Renal cortical epithelial cell (primary cell): ENCODE results near the gene NTM. TPM values are rescaled to one million over a fixed set of nuclear protein-coding genes. Genes with fewer than 3 reads are reported as not detected.

ENCODE experiments used
- DNase-seq: peaks from one replicate; pipeline ENCODE4 v3.0.0-alpha.2; 2011; ENCODE audit warnings: low read depth
- total RNA-seq: library from RNA; depleted of rRNA; stranded (reverse); fragments of >200 nt; gene quantifications from 2 replicates; pipeline ENCODE4 v1.2.3, GENCODE V29; 2014

NTM gene
- total RNA-seq, 1 donor from 2014 or later: 0.85 TPM

DNA sequence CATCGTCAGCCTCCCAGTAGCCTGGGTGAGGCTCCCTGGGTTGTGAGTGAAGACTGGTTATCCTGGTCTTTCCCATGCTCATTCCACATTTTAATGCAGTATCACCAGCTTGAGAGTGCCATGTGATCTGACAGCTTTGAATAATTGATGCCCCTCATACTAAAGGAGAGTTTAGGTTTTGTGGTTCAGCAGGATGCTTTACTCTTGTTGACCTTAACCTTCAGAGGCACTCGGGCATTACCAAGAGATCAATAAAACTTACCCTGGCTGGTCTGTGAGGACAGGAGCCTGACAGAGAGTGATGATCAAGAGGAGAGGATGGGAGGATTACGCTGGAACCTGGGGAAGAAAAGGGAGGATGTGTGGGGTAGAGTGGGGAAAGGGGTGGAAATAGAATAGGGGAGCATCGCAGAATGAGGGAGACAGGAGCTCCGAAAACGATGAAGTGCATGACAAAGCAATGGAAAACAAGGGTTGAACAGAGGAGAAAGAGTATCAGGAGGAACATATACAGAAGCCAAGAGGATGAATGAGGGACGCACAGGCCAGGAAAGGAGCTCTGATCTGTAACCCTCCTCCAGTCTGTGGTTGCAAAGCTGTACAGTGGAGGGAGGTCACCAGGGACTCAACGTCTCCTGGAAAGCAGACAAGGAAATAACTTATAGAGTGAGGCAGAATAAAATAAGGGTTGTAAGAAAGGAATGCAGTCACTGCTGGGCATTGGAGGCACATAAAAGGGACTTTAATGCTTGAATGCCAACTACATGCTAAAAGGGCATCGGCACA is 594.5 kb downstream of the NTM start:
- no peak for DNase-seq

DNA sequence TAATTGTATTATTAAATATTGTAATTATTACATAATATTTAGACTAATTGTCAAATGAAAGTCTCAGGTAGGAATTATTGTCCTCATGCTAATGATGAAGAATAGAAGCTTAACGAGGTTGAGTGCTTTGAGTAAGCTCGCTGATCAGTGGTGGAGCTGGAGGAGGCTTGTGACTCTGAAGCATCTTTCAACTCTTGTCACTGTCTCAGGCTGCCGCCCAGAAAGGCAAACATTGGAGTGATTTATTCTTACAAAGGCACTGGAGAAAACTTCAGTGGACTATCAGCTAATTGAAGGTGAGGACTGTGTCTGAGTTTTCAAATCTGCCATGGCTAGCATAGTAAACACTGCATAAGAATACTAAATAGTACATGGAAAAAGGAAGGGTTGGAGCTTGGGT is 595.1 kb downstream of the NTM start:
- no peak for DNase-seq

DNA sequence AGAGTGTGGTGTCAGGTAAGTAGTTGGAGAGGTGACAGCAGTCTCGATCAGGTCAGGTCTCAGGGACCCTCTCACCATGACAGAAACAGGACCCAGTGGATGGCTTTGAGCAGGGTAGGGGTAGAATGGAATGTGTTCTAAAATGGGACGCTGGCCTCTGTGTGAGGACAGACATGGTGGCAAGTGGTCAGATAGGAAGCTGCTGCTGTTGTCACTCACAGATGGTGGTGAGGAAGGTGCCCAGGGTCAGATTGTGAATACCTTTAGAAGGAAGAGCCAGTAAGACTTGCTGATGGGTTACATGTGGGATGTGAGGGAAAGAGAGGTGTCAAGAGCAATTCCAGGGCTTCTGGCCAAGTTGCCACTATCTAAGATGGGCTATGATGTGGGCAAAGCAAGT is 596.3 kb downstream of the NTM start:
- no peak for DNase-seq

DNA sequence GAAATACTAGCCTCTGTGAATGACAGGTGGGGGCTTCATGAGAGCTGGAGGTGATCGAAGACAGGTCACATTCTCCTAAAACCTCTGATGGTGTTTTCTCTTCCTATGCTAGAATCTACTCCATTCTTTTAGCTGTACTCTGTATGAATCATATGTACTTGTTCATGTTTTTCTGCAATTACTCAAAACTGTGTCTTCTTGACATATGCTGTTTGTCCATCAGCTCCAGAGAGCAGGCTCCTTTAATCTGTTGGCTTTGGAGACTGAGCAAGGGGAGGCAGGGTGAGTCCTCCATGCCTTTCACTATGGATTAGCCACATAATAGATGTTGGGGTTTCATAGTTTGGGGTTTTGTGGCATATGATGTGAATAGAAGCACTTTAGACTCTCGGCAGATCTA is 598.8 kb downstream of the NTM start:
- DNase-seq: no peak

DNA sequence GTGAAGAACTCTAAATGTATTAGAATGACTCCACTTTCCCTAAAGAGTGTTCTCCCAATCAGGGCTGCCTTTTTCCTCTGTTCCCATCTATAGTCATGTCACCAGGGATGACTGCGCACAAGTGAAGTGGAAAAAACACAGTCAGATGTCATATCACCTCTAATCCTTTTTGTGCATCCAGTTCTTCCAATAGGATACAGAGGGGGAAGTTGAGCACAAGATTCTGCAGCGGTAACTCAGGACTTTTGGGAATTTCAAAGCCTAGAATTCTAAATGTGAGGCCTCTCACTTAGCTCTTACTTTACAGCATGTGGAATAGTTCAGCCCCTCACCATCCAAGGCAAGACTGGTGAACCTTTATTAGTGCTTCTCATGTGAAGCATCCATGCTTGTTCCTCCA is 602.6 kb downstream of the NTM start:
- DNase-seq: no peak

DNA sequence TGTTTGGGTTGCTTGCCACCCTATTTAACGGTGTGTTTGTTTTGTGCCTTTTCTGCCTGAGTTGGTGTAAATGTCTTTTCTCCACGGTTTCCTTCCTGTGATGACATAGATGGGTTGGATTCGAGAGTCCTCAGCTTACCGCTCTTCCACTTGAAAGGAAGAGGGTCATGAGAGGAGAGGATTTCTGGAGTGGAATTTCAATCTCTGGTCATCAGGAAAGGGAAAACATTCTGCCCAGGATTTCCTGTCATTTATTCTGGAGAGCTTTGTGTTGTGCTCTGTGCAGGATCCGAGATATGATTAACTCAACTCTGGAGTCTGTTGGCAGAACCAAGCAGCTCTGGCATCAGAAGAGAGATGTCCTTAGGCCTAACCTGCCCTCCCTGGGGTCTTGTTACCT is 605.2 kb downstream of the NTM start:
- no peak for DNase-seq

DNA sequence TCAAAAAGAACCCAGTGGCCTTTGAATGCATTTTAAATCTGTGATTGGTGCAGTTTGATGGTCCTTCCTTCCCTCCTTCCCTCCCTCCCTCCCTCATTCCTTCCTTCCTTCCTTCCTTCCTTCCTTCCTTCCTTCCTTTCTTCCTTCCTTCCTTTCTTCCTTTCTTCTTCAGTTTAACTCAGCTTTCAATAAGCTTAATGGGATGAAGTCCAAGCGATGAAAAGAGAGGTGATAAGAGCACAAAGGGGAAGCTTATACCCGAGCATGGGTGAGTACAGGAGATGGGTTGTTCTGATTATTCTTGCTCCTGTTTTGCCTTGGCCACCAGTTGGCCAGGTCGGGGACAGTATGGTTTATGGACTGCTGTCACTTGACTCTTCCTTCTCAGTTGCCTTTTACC is 605.6 kb downstream of the NTM start:
- DNase-seq: no peak

DNA sequence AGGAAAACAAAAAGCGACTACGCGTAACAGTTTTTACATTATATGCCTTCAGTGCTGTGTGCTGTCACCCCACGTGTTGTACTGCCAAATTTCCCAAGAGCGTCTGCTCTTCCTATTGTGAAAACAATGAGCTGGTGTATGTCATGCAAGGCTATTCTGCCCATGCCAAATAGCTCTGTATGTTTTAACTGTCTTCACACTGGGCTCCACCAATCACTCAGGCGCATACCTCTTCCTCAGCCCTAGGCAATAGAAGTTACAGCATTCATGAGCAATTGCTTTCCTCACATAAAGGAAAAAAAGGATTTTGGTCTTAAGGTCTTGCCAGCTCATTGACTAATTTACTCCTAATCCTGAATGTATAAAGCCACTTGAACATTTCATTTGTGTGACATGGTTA is 606.8 kb downstream of the NTM start:
- peak; percentile 81 for DNase-seq

DNA sequence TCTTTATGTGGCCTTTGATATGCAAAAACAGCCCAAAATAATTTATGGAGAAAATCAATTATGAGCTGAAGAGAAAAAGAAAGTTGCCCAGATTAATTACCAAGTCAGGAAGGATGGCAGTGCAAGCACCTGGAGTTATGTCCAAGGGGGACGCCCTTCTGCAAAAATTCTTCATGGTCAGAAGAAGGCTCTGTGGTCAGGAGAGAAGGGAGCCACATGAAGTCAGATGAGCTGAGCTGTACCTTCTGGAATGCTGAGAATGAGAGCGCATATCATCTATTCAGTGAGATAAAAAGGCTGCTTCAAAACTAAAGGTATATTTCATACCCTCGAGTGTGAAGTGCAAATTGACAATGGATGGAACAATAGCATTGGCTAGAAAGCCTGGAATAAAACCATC is 607.4 kb downstream of the NTM start:
- DNase-seq: peak; percentile 75

DNA sequence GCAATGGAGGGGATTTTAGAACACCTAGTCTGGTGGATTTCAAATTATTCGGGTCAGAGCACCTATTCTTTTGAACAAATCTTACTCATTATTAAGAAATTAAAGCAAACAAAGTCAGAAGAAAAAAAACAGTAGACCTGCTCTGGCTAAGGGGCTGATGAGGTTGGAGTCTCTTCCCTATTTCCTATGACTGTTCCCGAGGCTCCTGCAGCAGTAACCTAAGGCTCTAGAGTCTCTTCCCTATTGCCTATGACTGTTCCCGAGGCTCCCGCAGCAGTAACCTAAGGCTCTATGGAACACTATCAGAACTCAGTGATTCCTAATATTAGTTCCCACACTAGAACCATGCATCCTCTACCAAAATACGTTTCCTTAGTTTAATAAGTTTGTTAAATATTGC is 607.9 kb downstream of the NTM start:
- no peak for DNase-seq

DNA sequence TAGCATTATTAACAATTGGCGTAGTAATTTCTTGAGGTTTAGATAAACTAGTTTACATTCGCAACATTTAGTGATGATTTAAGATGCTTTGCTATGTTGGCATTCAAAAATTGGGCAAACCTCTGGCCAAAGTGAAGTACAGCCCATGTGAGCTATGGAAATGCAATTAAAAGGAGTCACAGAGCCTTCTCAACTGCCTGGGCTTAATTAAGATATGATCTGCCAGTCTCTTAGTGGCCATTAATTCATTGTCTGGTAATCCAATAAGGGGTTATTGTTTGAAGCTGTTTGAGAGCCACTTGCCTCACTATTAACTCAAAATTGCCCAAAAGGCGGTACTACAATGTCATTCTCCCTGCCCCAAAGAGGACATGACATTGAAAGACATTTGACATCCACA is 608.9 kb downstream of the NTM start:
- DNase-seq: no peak

DNA sequence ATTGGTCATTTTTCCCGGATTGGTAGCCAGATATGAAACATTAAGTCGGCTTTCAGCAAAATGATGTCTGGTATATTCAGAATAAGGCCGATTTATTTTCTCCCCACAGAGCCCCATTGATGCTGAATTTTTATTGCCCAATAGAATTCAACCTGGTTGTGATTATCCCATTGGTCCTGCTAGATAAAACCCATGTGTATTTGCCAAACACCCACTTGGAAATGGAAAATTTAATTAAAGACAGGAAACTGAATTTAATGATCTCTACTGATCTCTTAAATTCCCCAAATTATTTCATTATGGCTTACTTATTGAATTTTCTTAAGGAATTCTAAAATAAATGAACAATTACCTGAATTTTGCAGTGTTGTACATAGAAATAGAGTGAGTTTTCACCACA is 609.8 kb downstream of the NTM start:
- DNase-seq: no peak

DNA sequence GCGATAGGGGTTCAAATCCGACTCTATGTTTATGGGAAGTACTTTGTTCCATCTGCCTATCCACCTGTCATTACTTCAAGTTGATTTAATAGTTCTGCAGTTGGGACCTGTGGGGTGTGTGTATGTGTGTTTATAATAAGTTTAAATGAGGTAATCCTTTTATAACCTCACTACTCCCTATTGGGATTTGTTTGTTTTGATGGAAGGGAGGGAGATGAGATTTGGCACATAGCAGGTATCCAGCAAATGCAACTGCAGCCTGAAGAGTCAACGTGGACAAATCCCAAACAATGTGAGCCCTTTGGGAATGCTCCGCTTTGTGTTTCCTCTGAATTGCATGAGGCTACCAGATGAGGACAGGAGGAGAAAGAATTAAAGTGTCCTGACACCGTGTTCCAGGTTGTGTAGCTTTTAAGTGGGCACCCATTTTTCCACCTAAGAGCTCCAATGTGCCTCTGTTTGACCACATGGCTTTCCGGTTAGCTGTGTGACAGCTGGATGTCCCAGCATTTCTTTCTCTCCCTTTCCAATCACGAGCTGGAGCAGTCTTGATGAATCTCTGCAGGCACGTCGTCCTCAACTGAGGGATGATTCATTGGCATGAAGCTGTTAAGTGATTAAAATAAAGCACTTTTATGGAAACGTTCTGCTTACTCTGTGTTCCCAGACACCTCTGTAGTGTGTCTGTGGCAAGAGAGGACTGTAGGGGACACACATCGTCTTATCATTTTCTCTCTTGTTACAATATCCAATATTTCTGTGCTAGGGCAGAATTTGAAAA is 610.7 kb downstream of the NTM start:
- DNase-seq: no peak

DNA sequence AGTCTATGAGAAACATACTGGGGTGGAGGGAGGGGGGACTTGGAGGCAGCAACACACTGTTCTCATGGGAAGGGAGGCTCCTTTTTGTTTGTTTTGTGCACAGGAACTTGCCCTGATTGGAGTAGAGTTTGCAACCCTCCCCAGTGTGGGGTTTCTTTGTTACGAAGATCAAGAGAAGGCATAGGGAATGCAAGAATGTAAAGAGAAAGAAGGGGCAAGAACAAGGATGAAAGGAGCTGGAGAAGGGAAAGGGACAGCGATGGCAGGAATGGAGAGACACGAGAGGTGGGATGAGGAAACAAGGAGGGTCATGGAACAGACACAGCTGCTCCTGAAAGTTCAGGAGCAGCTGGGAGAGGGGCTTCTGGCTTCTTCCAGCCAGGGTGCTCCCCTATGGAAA is 611.7 kb downstream of the NTM start:
- no peak for DNase-seq

DNA sequence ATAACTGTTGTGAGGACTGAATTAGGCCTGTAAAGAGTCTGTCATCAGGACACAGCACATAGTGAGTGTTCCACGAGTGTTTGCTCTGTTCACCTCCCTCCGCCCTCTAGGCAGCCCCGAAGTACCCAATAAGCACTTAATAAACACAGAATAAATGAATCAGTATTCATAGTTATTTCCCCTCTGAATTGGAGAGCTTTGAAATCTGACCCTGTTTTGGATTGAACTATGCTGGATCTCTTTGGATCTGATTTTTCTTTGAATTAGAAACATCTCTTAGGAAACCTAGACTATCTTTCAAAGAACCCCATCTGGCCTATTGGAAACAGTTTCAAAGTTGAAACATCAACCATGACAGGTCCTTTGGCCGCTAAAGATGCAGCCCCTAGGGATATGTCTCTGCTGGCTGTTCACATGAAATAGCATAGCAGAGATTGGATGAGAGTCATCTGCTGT is 615.5 kb downstream of the NTM start:
- no peak for DNase-seq

DNA sequence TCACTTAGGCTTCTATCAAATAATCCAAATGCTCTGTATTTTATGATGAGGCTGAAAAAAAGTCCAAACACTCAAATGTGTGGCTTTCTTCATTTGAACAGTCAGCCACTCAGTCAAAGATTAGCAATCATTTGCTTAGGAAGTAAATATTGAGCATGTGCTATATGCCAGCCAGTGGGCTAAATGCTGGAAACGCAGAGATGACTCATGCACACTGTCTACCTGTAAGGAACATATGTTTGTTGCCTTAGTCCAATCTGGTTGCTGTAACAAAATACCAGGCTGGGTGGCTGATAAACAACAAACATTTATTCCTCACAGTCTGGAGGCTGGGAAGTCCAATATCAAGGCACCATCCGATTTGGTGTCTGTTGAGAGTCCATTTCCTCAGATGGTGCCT is 617.3 kb downstream of the NTM start:
- DNase-seq: peak; percentile 33

DNA sequence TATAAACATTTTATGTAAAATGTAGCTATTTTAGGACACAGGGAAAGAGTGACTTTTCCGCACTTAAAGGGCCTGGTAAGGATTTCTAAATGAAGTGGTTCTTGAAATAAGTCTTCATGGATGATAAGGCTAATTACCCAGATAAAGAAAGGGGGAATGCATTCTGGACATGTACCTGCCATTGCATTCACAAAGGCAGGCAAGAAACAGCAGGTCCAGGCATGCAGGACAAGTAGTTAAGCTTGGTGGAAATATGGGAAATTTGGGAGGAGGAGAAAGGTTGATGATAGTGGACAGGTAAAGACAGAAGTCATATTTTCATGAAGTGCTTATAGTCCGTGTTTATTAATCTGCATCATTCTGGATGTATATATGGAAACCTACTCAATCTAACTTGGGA is 621.2 kb downstream of the NTM start:
- no peak for DNase-seq

DNA sequence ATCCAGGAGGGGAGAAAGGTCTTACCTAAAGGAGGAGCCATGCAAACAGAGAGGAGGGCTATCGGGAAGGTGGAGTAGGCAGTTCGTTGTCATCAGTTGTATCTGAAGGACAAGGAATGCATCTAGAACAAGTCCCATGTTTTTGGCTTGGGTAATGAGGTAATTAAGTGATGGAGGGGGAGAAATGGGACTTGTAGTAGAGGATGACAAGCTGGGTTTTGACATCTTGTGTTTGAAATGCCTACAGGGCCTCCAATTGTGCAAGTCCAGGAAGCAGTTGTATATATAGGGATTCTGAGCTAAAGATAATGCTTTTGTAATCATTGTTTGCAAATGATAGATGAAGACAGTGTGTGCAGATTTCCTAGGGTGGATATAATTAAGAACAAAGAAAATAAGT is 622.8 kb downstream of the NTM start:
- no peak for DNase-seq

DNA sequence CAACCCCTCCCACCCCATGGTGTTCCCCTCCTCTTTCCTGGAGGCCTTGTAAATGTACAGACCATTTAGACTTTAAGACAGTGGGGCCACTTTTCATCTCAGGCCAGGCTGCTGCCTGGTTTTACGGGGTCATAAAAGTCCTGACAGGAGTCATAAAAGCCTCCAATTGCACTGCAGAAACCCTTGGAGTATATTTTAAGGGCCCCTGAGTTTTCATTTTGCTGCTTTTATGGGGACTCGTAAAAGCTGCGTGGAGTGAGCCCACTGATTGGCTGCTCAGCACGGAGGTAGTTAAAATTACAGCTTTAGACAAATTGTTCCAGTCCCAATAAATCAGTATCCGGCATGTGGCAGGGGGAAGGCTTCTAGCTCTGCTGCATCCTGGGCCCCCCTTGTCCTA is 627.6 kb downstream of the NTM start:
- DNase-seq: no peak

DNA sequence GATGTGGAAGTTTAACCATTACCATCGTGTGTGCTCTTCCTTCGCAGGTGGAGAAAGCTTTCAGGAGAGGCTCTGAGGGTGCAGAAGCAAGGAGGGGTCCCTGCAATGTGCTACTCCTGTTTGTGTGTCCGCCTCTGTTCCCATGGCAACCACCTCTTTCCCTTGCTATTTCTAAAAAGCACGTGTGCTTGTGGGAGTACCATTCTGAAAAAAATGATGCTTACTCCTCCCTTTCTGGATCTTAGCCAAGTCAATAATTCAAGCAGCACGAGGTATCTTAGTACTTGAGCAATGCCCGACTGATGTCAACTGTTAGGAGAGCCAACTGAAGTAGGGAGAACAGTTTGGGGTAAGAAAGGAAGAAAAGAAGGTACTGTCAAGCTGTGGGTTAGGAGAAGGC is 628.7 kb downstream of the NTM start:
- DNase-seq: peak; percentile 23

DNA sequence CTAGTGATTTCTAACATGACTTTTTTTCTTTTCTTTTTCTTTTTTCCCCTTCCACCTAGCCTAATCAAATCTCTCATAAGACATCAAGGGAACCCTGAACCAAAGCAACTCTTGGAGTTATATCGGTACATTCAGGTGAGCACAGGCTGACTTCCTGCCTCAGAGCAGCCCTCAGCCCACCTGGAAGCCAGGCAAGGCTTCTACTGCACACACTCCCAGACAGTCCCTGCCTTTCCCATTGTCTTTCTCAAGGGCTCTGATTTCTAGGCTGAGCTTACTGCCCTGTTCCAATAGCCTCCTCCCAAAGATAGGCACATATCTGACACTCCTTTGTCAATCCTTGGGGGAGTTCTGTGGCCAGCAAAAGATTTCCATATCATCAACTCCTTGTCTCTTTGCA is 629.5 kb downstream of the NTM start:
- DNase-seq: no peak

DNA sequence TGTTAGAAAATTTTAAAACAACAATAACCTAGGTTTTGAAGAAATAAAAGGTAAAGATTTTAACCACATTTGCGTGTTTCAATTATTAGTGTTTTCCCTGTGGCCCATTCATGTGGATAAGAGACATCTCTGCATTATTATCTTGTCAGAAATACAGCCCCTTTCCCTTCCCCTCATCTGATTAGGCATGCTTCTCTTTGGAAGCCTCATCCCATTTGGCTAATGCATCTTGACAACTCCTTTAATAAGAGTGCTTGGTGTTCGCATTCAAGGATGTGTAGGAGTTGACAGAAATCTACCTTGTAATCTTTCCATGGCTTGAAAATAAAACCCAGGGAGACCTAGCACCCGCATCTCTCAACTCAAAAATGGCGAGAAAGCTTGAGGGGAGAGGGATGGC is 635.5 kb downstream of the NTM start:
- no peak for DNase-seq

DNA sequence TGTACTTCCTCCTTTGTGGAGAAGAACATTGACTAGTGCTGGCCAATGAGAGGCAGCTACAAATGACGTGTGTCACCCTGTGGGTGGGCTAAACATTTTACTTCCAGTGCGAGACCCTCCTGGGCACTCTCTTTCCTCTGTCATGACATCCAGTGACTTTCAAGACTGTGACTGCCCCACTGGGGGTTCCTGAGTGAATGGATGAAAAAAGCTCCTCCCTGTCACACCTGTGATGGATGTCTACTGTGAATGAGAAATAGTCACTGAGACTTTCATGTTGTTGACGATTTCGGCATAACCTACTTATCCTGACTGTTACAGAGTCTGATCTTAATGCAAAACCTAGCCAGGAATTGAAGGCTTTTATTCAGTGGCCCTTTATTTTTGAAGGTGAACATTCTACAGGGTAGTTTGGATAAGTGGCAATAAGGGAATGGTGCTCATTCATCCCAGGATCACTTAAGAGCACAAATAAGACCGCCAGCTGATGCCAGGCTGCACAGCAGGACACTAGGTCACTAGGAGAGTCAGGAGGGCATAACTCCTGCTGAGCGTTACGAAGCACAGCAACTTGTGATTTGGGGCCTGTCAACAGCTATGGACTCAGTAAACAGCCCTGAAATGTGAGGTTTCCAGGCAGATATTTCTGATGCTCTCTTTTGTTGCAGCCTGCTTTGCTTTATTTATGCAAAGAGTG is 636.6 kb downstream of the NTM start:
- no peak for DNase-seq
